K562 (cell line): ENCODE results near the gene SLC34A3. TPM values are rescaled to one million over a fixed set of nuclear protein-coding genes. Genes with fewer than 3 reads are reported as not detected.
A peak's percentile ranks its signal among the peaks of the same experiment; 100 is the strongest.

Experiments
- ATAC-seq: fragments of 200-7000 bp; cut with Tn5 transposase; 3 replicates; pipeline ENCODE4 v1.9.1; 2020; ENCODE audit warnings: moderate library complexity
- BruUV-seq: library from RNA; stranded (reverse); fragments of 400-500 nt; replicated peaks from 2 replicates; lab custom pipeline; 2021; lab: Mats Ljungman, UMichigan
- CTCF ChIA-PET: fragments of 300-600 bp; formaldehyde crosslinking; extraction: SDS; loops from one replicate; lab custom pipeline; 2021; ENCODE audit warnings: low intra/inter-chr PET ratio; lab: Yijun Ruan, JAX
- POLR2A ChIA-PET: fragments of 300-600, 350-650 bp; sonication (Branson Sonifier 250); formaldehyde crosslinking; extraction: SDS; loops from one replicate; lab custom pipeline; 2021; ENCODE audit warnings: antibody characterized with exemption, inconsistent platforms; lab: Yijun Ruan, JAX
- DNase-seq, 4 experiments: peaks; one replicate each; pipeline versions ENCODE4 v3.0.0 to v3.0.0-alpha.2; 2011 to 2018; ENCODE audit warnings: low spot score in 3 of 4, mixed read lengths in 3 of 4; ENCODE audit errors: extremely low read depth in 1 of 4
- FAIRE-seq: peaks from 2 replicates; lab custom pipeline; 2011; peaks lifted over from hg19 to GRCh38; lab: Jason Lieb, UNC
- H2AFZ ChIP-seq: 2 replicates; pipeline ENCODE4 v1.6.0; 2011; ENCODE audit warnings: low read depth, low read length, control low read depth, inconsistent platforms
- H3K27ac ChIP-seq: fragments of 200-600 bp; 3 replicates; pipeline ENCODE4 v1.8.0; 2011; ENCODE audit warnings: low read depth, mild to moderate bottlenecking, control low read depth, inconsistent platforms, low read length, moderate library complexity, mixed read lengths; ENCODE audit errors: extremely low read depth
- H3K27me3 ChIP-seq, 2 experiments: fragments of 300-600 bp in 1 of 2; 2 replicates in 1 of 2; 3 replicates in 1 of 2; pipeline versions ENCODE4 v1.6.0 to v1.8.0; 2011; ENCODE audit warnings: inconsistent platforms in 2 of 2, low read length in 2 of 2, mild to moderate bottlenecking in 1 of 2, mixed read lengths in 1 of 2, moderate library complexity in 1 of 2; ENCODE audit not compliant: control insufficient read depth in 2 of 2, insufficient read depth in 2 of 2
- H3K36me3 ChIP-seq: fragments of 300-600 bp; 3 replicates; pipeline ENCODE4 v1.8.0; 2011; ENCODE audit warnings: mild to moderate bottlenecking, low read length, inconsistent platforms; ENCODE audit not compliant: control insufficient read depth, insufficient read depth
- H3K4me1 ChIP-seq, 2 experiments: fragments of 200-600 bp in 1 of 2; replicated peaks in 1 of 2; 2 replicates in 1 of 2; 3 replicates in 1 of 2; pipeline versions ENCODE4 v1.5.1 to v1.8.0; 2011; ENCODE audit warnings: inconsistent platforms in 2 of 2, low read length in 2 of 2, mild to moderate bottlenecking in 1 of 2, mixed read lengths in 1 of 2, moderate library complexity in 1 of 2; ENCODE audit not compliant: control insufficient read depth in 2 of 2, insufficient read depth in 2 of 2
- H3K4me2 ChIP-seq: 2 replicates; pipeline ENCODE4 v1.6.1; 2011; ENCODE audit warnings: low read length, control low read depth, inconsistent platforms, mixed read lengths; ENCODE audit not compliant: insufficient read depth
- H3K4me3 ChIP-seq: fragments of 200-600 bp; sonication (generic), shearing (Covaris generic); 2 replicates; pipeline ENCODE4 v1.5.1; 2016; ENCODE audit warnings: control low read depth, inconsistent platforms
- H3K79me2 ChIP-seq: fragments of 200-600 bp; 3 replicates; pipeline ENCODE4 v1.8.0; 2011; ENCODE audit warnings: low read length, inconsistent platforms; ENCODE audit not compliant: control insufficient read depth, insufficient read depth
- H3K9ac ChIP-seq, 2 experiments: 2 replicates each; pipeline versions ENCODE4 v1.6.0 to v1.6.1; 2011; ENCODE audit warnings: low read depth in 2 of 2, low read length in 2 of 2, control low read depth in 1 of 2, inconsistent platforms in 1 of 2, mild to moderate bottlenecking in 1 of 2, mixed read lengths in 1 of 2; ENCODE audit not compliant: insufficient read depth in 1 of 2
- H3K9me1 ChIP-seq: one replicate; pipeline ENCODE4 v1.6.0; 2011; ENCODE audit warnings: inconsistent platforms, mild to moderate bottlenecking, low read length, moderate library complexity; ENCODE audit not compliant: control insufficient read depth, insufficient read depth
- H3K9me3 ChIP-seq: replicated peaks from 2 replicates; pipeline ENCODE4 v1.5.1; 2011; ENCODE audit warnings: low read depth, low read length, inconsistent platforms; ENCODE audit not compliant: control insufficient read depth, insufficient read depth
- H4K20me1 ChIP-seq: replicated peaks from 2 replicates; pipeline ENCODE4 v1.6.1; 2011; ENCODE audit warnings: low read length, inconsistent platforms, mixed read lengths; ENCODE audit not compliant: control insufficient read depth, insufficient read depth
- CBFA2T3 ChIP-seq: fragments of 450-650 bp; IDR thresholded peaks from 2 replicates; pipeline ENCODE4 v1.6.1; 2017
- DDX20 ChIP-seq: fragments of 450-650 bp; IDR thresholded peaks from 2 replicates; pipeline ENCODE4 v1.6.1; 2016; ENCODE audit warnings: missing genetic modification characterization, low read depth, mild to moderate bottlenecking, missing compliant biosample characterization, moderate library complexity
- HDAC3 ChIP-seq: fragments of 450-650 bp; IDR thresholded peaks from 2 replicates; pipeline ENCODE4 v1.6.1; 2018; ENCODE audit warnings: borderline replicate concordance, mild to moderate bottlenecking, moderate library complexity; ENCODE audit not compliant: partially characterized antibody
- KLF16 ChIP-seq: IDR thresholded peaks from 2 replicates; pipeline ENCODE4 v1.6.1; 2016; ENCODE audit warnings: antibody characterized with exemption
- MED1 ChIP-seq: sonication (generic); formaldehyde crosslinking; IDR thresholded peaks from 2 replicates; pipeline ENCODE4 v1.8.1; 2023; ENCODE audit warnings: missing genetic modification reagents, borderline replicate concordance
- MEF2D ChIP-seq: conservative IDR thresholded peaks from 2 replicates; pipeline ENCODE4 v1.6.1; 2016; ENCODE audit warnings: low read depth, missing genetic modification characterization, missing compliant biosample characterization
- NR2C2 ChIP-seq, 2 experiments: fragments of 200-800 bp in 1 of 2; sonication (Bioruptor generic) in 1 of 2; sonication (generic) in 1 of 2; formaldehyde crosslinking in 1 of 2; IDR thresholded peaks; 2 replicates each; pipeline versions ENCODE4 v1.6.1 to v1.8.0; 2016 to 2022; ENCODE audit warnings: mild to moderate bottlenecking in 1 of 2, missing compliant biosample characterization in 1 of 2, missing genetic modification characterization in 1 of 2, missing genetic modification reagents in 1 of 2
- RBM15 ChIP-seq: fragments of 200-400 bp; formaldehyde crosslinking; IDR thresholded peaks from 2 replicates; pipeline ENCODE4 v1.6.1; 2018; ENCODE audit warnings: mild to moderate bottlenecking, low read length, moderate library complexity; ENCODE audit not compliant: insufficient read depth
- SMAD4 ChIP-seq: fragments of 250-450 bp; sonication (Bioruptor Pico); conservative IDR thresholded peaks from 2 replicates; pipeline ENCODE4 v1.8.0; 2021; ENCODE audit warnings: inconsistent platforms, mild to moderate bottlenecking, moderate library complexity
- SMARCA4 ChIP-seq: fragments of 450-650 bp; IDR thresholded peaks from 2 replicates; pipeline ENCODE4 v1.6.1; 2016
- TCF3 ChIP-seq: sonication (generic); formaldehyde crosslinking; IDR thresholded peaks from 2 replicates; pipeline ENCODE4 v1.4.0; 2020; ENCODE audit warnings: mild to moderate bottlenecking, missing genetic modification reagents
- TFAM ChIP-seq: fragments of 250-450 bp; sonication (Bioruptor Pico); conservative IDR thresholded peaks from 2 replicates; pipeline ENCODE4 v1.5.0; 2021; ENCODE audit warnings: mild to moderate bottlenecking, moderate library complexity
- ZKSCAN3 ChIP-seq: fragments of 250-450 bp; sonication (Bioruptor Pico); IDR thresholded peaks from 2 replicates; pipeline ENCODE4 v1.4.0; 2020
- ZNF316 ChIP-seq: fragments of 450-650 bp; IDR thresholded peaks from 2 replicates; pipeline ENCODE4 v1.6.1; 2016
- WGBS: fragments of 100-300 bp; shearing (Covaris generic); methylation state at CpG from one replicate; pipeline ENCODE4 v1.1.6; 2016; ENCODE audit warnings: low coverage, mixed read lengths; ENCODE audit not compliant: insufficient coverage; ENCODE audit errors: missing lambda C conversion rate; 5-methylcytosine and 5-hydroxymethylcytosine counted together
- in situ Hi-C: fragments of 300-500 bp; cut with MboI; formaldehyde crosslinking; loops from 4 replicates; pipeline ENCODE4 v1.15.0; 2018; ENCODE audit warnings: inconsistent platforms, mixed read lengths
- intact Hi-C: fragments of 100-400 bp; cut with micrococcal nuclease; formaldehyde crosslinking; loops from 2 replicates; pipeline ENCODE4 v1.14.2; 2022
- polyA plus RNA-seq, 8 experiments: library from polyadenylated mRNA; depleted of rRNA in 4 of 8; stranded (reverse) in 5 of 8; unstranded in 3 of 8; fragments of >200 nt; fragmentation: Nextera tagmentation in 2 of 8; fragmentation: Illumina TruSeq in 1 of 8; extraction: Ambion mirVana in 2 of 8; extraction: Trizol in 1 of 8; gene quantifications; 2 replicates each; pipeline versions ENCODE4 v1.2.1 to v1.2.3, GENCODE V29; 2011 to 2014; ENCODE audit warnings: inconsistent platforms in 1 of 8, missing spikeins in 1 of 8
- total RNA-seq, 7 experiments: library from RNA; depleted of rRNA in 6 of 7; stranded (reverse); fragments of >200 nt in 6 of 7; fragmentation: Illumina TruSeq in 2 of 7; extraction: Trizol in 2 of 7; gene quantifications; 2 replicates each; pipeline versions ENCODE4 v1.2.1 to v1.2.3, GENCODE V29; 2011 to 2021; ENCODE audit warnings: low replicate concordance in 1 of 7
- TF ChIP-seq, protein P1 (sequence below): fragments of 450-650 bp; IDR thresholded peaks from 2 replicates; pipeline ENCODE4 v1.6.1; 2016; ENCODE audit warnings: low read depth

SLC34A3 gene
- total and polyA plus RNA-seq, 9 of the 15 experiments (the other 6 are each of a cell fraction or from before 2014, with no cell fraction given), result not detected

DNA sequence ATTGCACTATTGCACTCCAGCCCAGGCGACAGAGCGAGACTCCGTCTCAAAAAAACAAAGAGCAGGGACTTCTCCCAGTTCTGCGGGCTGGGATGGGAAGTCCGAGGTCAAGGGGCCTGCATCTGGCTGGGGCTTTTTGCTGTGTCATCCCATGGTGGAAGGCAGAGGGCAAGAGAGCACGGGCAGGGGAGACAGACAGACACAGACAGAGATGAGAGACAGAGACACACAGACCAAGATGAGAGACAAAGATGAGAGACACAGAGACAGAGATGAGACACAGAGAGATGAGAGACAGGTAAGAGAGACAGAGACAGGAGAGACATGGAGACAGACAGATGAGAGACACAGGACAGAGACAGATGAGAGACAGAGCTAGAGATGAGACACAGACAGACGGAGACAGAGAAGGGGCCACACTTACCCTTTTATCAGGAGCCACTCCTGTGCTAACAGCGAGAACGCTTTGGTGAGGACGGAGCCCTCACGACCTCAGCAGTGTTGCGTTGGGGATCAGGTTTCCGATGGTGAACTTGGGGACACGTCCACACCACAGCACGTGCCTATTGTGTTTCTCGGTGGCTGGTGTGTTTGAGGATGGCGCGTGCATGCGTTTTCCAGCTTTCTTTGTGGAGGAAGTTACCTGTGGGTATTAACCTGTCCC is 38.0 kb downstream of the SLC34A3 start:
- H3K36me3 ChIP-seq, result peaks cover 82% of the 10 kb centered on the region
- no TSS peak for BruUV-seq
- peak overlapping the region; percentile 70 for H2AFZ ChIP-seq
- no peak overlapping the region for H3K4me3 ChIP-seq
- no peaks in the 10 kb centered on the region for H3K9me1 ChIP-seq
- peak; percentile 82 for ATAC-seq
- no peaks in the 10 kb centered on the region for H3K27me3 ChIP-seq
- intact Hi-C loops, result no loop called here
- H3K9ac ChIP-seq, result peak overlapping the region; percentile 54 to 85
- in situ Hi-C loops, result no loop called here
- 17% methylated on average over 19 of the region's 19 CpGs for WGBS
- peak overlapping the region; percentile 62 for H3K4me2 ChIP-seq
- H3K4me1 ChIP-seq, result peaks cover 20 to 70% of the 10 kb centered on the region in 2 experiments
- peak; percentile 54 to 82 (median 60) for DNase-seq
- no peaks in the 10 kb centered on the region for H3K9me3 ChIP-seq
- H3K27ac ChIP-seq, result peak overlapping the region; percentile 71
- CTCF ChIA-PET, result no interaction called here
- POLR2A ChIA-PET, result interaction anchor here (0.9 to 4.2 kb wide), 4 partner anchors 9 to 28 kb away, joined by 3 to 23 read pairs (median 4); partner anchors contain the start of genes TOR4A and TUBB4B
- no peaks in the 10 kb centered on the region for H4K20me1 ChIP-seq
- peaks cover 10% of the 10 kb centered on the region; the same call in 2 of the 3 replicates for H3K79me2 ChIP-seq
- peak; percentile 97 for FAIRE-seq
- peak; percentile 90 for TF ChIP-seq SMARCA4
- TF ChIP-seq ZNF316, result peak; percentile 98
- TF ChIP-seq DDX20 (tag), result no peak
- TF ChIP-seq HDAC3, result peak; percentile 47
- peak; percentile 95 for TF ChIP-seq SMAD4 (CRISPR knock-in tag)
- TF ChIP-seq MEF2D (tag), result peak; percentile 68; the same call in 1 of the 2 replicates
- no peak for TF ChIP-seq MED1 (CRISPR knock-in tag)
- TF ChIP-seq TCF3, result peak; percentile 33; the same call in 1 of the 2 replicates
- TF ChIP-seq TFAM (CRISPR knock-in tag), result no peak
- TF ChIP-seq CBFA2T3, result peak; percentile 75
- TF ChIP-seq ZKSCAN3 (CRISPR knock-in tag), result no peak
- no peak for TF ChIP-seq RBM15
- TF ChIP-seq, protein P1, sequence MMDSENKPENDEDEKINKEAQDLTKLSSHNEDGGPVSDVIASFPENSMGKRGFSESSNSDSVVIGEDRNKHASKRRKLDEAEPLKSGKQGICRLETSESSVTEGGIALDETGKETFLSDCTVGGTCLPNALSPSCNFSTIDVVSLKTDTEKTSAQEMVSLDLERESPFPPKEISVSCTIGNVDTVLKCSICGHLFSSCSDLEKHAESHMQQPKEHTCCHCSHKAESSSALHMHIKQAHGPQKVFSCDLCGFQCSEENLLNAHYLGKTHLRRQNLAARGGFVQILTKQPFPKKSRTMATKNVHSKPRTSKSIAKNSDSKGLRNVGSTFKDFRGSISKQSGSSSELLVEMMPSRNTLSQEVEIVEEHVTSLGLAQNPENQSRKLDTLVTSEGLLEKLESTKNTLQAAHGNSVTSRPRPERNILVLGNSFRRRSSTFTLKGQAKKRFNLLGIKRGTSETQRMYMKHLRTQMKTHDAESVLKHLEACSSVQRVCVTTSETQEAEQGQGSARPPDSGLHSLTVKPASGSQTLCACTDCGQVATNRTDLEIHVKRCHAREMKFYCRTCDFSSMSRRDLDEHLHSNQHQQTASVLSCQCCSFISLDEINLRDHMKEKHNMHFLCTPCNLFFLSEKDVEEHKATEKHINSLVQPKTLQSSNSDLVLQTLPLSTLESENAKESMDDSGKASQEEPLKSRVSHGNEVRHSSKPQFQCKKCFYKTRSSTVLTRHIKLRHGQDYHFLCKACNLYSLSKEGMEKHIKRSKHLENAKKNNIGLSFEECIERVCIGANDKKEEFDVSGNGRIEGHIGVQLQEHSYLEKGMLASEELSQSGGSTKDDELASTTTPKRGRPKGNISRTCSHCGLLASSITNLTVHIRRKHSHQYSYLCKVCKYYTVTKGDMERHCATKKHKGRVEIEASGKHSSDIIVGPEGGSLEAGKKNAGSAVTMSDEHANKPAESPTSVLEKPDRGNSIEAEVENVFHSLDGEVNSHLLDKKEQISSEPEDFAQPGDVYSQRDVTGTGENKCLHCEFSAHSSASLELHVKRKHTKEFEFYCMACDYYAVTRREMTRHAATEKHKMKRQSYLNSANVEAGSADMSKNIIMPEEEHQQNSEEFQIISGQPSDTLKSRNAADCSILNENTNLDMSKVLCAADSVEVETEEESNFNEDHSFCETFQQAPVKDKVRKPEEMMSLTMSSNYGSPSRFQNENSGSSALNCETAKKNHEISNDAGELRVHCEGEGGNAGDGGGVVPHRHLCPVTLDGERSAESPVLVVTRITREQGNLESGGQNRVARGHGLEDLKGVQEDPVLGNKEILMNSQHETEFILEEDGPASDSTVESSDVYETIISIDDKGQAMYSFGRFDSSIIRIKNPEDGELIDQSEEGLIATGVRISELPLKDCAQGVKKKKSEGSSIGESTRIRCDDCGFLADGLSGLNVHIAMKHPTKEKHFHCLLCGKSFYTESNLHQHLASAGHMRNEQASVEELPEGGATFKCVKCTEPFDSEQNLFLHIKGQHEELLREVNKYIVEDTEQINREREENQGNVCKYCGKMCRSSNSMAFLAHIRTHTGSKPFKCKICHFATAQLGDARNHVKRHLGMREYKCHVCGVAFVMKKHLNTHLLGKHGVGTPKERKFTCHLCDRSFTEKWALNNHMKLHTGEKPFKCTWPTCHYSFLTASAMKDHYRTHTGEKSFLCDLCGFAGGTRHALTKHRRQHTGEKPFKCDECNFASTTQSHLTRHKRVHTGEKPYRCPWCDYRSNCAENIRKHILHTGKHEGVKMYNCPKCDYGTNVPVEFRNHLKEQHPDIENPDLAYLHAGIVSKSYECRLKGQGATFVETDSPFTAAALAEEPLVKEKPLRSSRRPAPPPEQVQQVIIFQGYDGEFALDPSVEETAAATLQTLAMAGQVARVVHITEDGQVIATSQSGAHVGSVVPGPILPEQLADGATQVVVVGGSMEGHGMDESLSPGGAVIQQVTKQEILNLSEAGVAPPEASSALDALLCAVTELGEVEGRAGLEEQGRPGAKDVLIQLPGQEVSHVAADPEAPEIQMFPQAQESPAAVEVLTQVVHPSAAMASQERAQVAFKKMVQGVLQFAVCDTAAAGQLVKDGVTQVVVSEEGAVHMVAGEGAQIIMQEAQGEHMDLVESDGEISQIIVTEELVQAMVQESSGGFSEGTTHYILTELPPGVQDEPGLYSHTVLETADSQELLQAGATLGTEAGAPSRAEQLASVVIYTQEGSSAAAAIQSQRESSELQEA, result peak; percentile 57; the same call in 1 of the 2 replicates
- no peak for TF ChIP-seq KLF16
- TF ChIP-seq NR2C2 (CRISPR knock-in tag; IDR thresholded peaks at IDR 0.05), result peak; percentile 70; the same call in 1 of the 2 replicates
- peak; percentile 70 for TF ChIP-seq NR2C2 (tag; IDR thresholded peaks at IDR 0.05)
